Endodermal cell (in vitro differentiated cells): ENCODE results near the gene MARVELD2. TPM values are rescaled to one million over a fixed set of nuclear protein-coding genes. Genes with fewer than 3 reads are reported as not detected.
"Not testable (repeated sequence)": the region's sequence is repeated elsewhere in the genome, so short reads cannot be mapped to it uniquely, and the experiment has no call there.

Source experiments
- DNase-seq: peaks from one replicate; pipeline ENCODE4 v3.0.0-alpha.2; 2017
- H3K27ac ChIP-seq: 2 replicates; pipeline ENCODE4 v1.5.1; 2013; ENCODE audit warnings: mild to moderate bottlenecking, low read depth, low read length, moderate library complexity
- H3K27me3 ChIP-seq: 2 replicates; pipeline ENCODE4 v1.6.1; 2013; ENCODE audit warnings: mild to moderate bottlenecking, low read length, moderate library complexity; ENCODE audit not compliant: insufficient read depth, control insufficient read depth, poor library complexity, severe bottlenecking
- H3K36me3 ChIP-seq: 2 replicates; pipeline ENCODE4 v1.7.0; 2013; ENCODE audit warnings: mild to moderate bottlenecking, low read length, moderate library complexity; ENCODE audit not compliant: control insufficient read depth, insufficient read depth
- H3K4me1 ChIP-seq: one replicate; pipeline ENCODE4 v1.7.0; 2013; ENCODE audit warnings: low read length; ENCODE audit not compliant: control insufficient read depth, insufficient read depth
- H3K4me3 ChIP-seq: 2 replicates; pipeline ENCODE4 v1.5.1; 2013; ENCODE audit warnings: mild to moderate bottlenecking, low read length, moderate library complexity
- H3K9ac ChIP-seq: 2 replicates; pipeline ENCODE4 v1.6.1; 2013; ENCODE audit warnings: mild to moderate bottlenecking, low read length, moderate library complexity; ENCODE audit not compliant: poor library complexity, severe bottlenecking; ENCODE audit errors: extremely low read depth
- H3K9me3 ChIP-seq: 2 replicates; pipeline ENCODE4 v1.6.1; 2013; ENCODE audit warnings: mild to moderate bottlenecking, low read length, moderate library complexity; ENCODE audit not compliant: control insufficient read depth
- H3K27ac Mint-ChIP-seq: 2 replicates; pipeline ENCODE4 v1.8.0; 2020; ENCODE audit warnings: mixed read lengths
- H3K27me3 Mint-ChIP-seq: 2 replicates; pipeline ENCODE4 v1.8.0; 2021; ENCODE audit warnings: mild to moderate bottlenecking, mixed read lengths; ENCODE audit not compliant: insufficient read depth
- H3K36me3 Mint-ChIP-seq: 2 replicates; pipeline ENCODE4 v1.8.0; 2020; ENCODE audit warnings: low read depth, mixed read lengths
- H3K4me1 Mint-ChIP-seq: 2 replicates; pipeline ENCODE4 v1.8.0; 2020; ENCODE audit warnings: mixed read lengths
- H3K4me3 Mint-ChIP-seq: 2 replicates; pipeline ENCODE4 v1.8.0; 2020; ENCODE audit warnings: mild to moderate bottlenecking, moderate library complexity, mixed read lengths
- H3K9me3 Mint-ChIP-seq: 2 replicates; pipeline ENCODE4 v1.8.0; 2020; ENCODE audit warnings: mild to moderate bottlenecking, mixed read lengths
- WGBS, 2 experiments: methylation state at CpG; one replicate each; pipeline versions ENCODE4 v1.1.5 to v1.1.7; 2013; ENCODE audit warnings: missing lambda C conversion rate in 2 of 2, mixed read lengths in 1 of 2; ENCODE audit not compliant: insufficient coverage in 1 of 2, insufficient read length in 1 of 2; 5-methylcytosine and 5-hydroxymethylcytosine counted together
- total RNA-seq, 2 donors: library from RNA; stranded (reverse); fragmentation: NEBNext Ultra II Directional in 1 of 2; extraction: Animal tissue kit (Norgen Biotek cat#: 25700) in 1 of 2; gene quantifications; 2 replicates in 1 of 2; 3 replicates in 1 of 2; pipeline ENCODE4 v1.2.1, GENCODE V29; 2021
- TF ChIP-seq, protein P1 (sequence below): fragments of 200-600 bp; sonication (generic); conservative IDR thresholded peaks from 2 replicates; pipeline ENCODE4 v1.5.0; 2021; ENCODE audit warnings: antibody characterized with exemption, mild to moderate bottlenecking

Gene MARVELD2
- total RNA-seq, 2 donors from 2014 or later: 30.5 to 38.0 TPM

DNA sequence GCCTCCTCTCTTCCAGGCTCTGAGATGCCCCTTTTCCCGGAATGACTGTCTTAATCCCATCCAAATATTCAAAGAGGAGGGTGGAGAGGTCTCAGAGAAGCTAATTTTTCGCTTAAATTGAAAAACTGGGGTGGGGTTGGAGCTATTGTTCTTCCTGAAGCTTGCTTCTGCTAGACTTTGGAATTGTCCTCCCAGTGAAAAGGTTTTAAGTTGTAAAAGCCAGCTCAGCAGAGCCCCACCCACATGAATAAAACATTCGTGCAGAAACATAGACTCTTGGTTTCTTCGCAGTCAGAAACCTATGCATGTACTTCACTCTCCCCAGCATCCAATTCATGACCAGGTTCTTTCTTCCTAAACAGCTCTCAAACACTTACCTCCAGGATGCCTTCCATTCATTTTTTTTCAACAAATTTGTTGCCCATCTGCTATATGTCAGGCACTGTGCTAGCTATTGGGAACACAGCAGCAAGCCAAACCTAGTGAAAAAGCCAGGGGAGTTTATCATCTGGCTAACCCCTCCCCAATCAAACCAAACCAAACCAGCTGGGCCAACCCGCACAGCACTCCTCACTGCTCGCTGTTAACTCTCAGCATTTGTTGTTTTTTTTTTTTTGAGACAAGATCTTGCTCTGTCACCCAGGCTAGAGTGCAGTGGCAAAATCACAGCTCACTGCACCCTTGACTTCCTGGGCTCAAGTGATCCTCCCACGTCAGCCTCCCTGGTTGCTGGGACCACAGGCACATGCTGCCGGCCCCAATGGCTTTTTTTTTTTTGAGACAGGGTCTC is 39.7 kb downstream of the MARVELD2 start:
- H3K9me3 ChIP-seq: no peaks in the 10 kb centered on the region
- TF ChIP-seq, protein P1, sequence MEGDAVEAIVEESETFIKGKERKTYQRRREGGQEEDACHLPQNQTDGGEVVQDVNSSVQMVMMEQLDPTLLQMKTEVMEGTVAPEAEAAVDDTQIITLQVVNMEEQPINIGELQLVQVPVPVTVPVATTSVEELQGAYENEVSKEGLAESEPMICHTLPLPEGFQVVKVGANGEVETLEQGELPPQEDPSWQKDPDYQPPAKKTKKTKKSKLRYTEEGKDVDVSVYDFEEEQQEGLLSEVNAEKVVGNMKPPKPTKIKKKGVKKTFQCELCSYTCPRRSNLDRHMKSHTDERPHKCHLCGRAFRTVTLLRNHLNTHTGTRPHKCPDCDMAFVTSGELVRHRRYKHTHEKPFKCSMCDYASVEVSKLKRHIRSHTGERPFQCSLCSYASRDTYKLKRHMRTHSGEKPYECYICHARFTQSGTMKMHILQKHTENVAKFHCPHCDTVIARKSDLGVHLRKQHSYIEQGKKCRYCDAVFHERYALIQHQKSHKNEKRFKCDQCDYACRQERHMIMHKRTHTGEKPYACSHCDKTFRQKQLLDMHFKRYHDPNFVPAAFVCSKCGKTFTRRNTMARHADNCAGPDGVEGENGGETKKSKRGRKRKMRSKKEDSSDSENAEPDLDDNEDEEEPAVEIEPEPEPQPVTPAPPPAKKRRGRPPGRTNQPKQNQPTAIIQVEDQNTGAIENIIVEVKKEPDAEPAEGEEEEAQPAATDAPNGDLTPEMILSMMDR: no peak
- 89 to 96% methylated on average over 6 to 8 of the region's 8 CpGs for WGBS, 2 experiments
- DNase-seq: no peak
- Mint-ChIP-seq H3K27ac (peak overlapping the region; percentile 14), H3K9me3 (no peaks in the 10 kb centered on the region), H3K4me1 (peaks cover 12% of the 10 kb centered on the region), H3K4me3 (peak overlapping the region; percentile 36), H3K27me3 (no peaks in the 10 kb centered on the region), H3K36me3 (no peaks in the 10 kb centered on the region)
- no peak overlapping the region for H3K27ac ChIP-seq
- H3K36me3 ChIP-seq: no peaks in the 10 kb centered on the region
- H3K27me3 ChIP-seq: no peaks in the 10 kb centered on the region
- H3K4me1 ChIP-seq: no peaks in the 10 kb centered on the region
- H3K4me3 ChIP-seq: no peak overlapping the region
- H3K9ac ChIP-seq: no peak overlapping the region

DNA sequence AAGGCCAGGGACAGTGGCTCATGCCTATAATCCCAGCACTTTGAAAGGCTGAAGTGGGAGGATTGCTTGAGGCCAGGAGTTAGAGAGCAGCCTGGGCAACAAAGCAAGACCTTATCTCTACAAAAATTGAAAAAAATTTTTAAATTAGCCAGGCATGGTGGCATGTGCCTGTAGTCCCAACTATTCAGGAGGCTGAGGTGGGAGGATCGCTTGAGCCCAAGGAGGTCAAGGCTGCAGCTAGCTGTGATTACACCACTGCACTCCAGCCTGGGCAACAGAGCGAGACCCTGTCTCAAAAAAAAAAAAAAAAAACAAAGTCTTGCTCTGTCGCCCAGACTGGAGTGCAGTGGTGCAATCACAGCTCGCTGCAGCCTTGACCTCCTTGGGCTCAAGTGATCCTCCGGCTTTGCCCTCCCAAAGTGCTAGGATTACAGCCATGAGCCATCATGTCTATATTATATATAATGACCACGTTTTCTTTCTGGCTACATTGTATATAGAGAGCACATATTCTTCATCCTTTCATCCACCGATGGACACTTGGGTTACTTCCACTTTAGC is 40.6 kb downstream of the MARVELD2 start:
- H3K27me3 ChIP-seq, H3K9me3 Mint-ChIP-seq, H3K36me3 ChIP-seq, H3K4me1 ChIP-seq, H3K36me3 Mint-ChIP-seq, H3K9ac ChIP-seq, H3K4me3 ChIP-seq, H3K27ac ChIP-seq, H3K27me3 Mint-ChIP-seq, H3K9me3 ChIP-seq, H3K27ac Mint-ChIP-seq, H3K4me3 Mint-ChIP-seq: not testable (repeated sequence)
- DNase-seq: peak; percentile 4
- peaks cover 12% of the 10 kb centered on the region for H3K4me1 Mint-ChIP-seq
- WGBS, 2 experiments: 86 to 97% methylated on average over 1 to 7 of the region's 7 CpGs

DNA sequence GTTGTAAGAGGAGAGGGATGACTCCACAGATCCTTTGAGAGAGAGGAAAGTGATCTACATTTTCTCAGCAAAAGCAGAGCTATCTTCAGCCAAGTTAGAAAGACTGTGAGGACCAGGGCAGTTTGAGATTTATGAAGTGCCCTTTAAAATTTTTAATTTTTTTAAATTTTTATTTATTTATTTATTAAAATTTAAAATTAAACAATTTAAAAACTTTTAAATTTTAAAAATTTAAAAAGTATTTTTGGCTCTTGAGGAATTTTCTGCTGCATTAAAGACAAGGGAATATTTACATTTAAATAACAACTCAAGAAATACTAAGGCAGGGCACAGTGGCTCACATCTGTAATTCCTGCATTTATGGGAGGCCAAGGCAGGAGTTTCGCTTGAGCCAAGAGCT is 47.3 kb downstream of the MARVELD2 start:
- no peaks in the 10 kb centered on the region for H3K36me3 Mint-ChIP-seq
- Histone ChIP-seq H3K4me3 (no peak overlapping the region), H3K9ac (no peak overlapping the region), H3K27ac (no peak overlapping the region), H3K27me3 (no peaks in the 10 kb centered on the region), H3K9me3 (no peaks in the 10 kb centered on the region), H3K4me1 (no peaks in the 10 kb centered on the region), H3K36me3 (no peaks in the 10 kb centered on the region)
- H3K4me1 Mint-ChIP-seq: no peaks in the 10 kb centered on the region
- 92 to 100% methylated on average over 1 of the region's 1 CpG for WGBS, 2 experiments
- DNase-seq: no peak
- H3K27me3 Mint-ChIP-seq: no peaks in the 10 kb centered on the region
- no peak overlapping the region for H3K4me3 Mint-ChIP-seq
- no peak overlapping the region for H3K27ac Mint-ChIP-seq
- TF ChIP-seq, protein P1: no peak
- H3K9me3 Mint-ChIP-seq: peaks cover 8% of the 10 kb centered on the region

DNA sequence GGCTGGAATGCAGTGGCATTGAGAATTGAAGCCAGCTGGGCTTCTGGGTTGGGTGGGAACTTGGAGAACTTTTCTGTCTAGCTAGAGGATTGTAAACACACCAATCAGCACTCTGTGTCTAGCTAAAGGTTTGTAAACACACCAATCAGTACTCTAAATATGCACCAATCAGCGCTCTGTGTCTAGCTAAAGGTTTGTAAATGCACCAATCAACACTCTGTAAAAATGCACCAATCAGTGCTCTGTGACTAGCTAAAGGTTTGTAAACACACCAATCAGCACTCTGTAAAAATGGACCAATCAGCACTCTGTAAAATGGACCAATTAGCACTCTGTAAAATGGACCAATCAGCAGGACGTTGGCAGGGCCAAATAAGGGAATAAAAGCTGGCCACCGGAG is 51.5 kb downstream of the MARVELD2 start:
- not testable (repeated sequence) for H3K4me1 Mint-ChIP-seq, DNase-seq, H3K27ac ChIP-seq, H3K27me3 ChIP-seq, H3K36me3 Mint-ChIP-seq, H3K36me3 ChIP-seq, H3K27me3 Mint-ChIP-seq, H3K4me3 ChIP-seq, H3K4me1 ChIP-seq, H3K9ac ChIP-seq, H3K4me3 Mint-ChIP-seq, H3K9me3 ChIP-seq, H3K27ac Mint-ChIP-seq
- WGBS, 2 experiments: 88 to 100% methylated on average over 1 to 3 of the region's 3 CpGs
- peaks cover 10% of the 10 kb centered on the region for H3K9me3 Mint-ChIP-seq
